ENCODE results near the gene PMM1.

- TF ChIP-seq CTCF (IDR thresholded peaks at IDR 0.05) (no peak), POLR2AphosphoS5 (IDR thresholded peaks at IDR 0.05; ENCODE audit: low read depth, low read length) (no peak; the same call in 1 of the 2 replicates), TCF7L2 (IDR thresholded peaks at IDR 0.05; ENCODE audit: low read depth, low read length) (no peak), SIN3A (IDR thresholded peaks at IDR 0.05; ENCODE audit: borderline replicate concordance, insufficient read depth, low read depth, low read length) (no peak)
- TF ChIP-seq, protein P1, sequence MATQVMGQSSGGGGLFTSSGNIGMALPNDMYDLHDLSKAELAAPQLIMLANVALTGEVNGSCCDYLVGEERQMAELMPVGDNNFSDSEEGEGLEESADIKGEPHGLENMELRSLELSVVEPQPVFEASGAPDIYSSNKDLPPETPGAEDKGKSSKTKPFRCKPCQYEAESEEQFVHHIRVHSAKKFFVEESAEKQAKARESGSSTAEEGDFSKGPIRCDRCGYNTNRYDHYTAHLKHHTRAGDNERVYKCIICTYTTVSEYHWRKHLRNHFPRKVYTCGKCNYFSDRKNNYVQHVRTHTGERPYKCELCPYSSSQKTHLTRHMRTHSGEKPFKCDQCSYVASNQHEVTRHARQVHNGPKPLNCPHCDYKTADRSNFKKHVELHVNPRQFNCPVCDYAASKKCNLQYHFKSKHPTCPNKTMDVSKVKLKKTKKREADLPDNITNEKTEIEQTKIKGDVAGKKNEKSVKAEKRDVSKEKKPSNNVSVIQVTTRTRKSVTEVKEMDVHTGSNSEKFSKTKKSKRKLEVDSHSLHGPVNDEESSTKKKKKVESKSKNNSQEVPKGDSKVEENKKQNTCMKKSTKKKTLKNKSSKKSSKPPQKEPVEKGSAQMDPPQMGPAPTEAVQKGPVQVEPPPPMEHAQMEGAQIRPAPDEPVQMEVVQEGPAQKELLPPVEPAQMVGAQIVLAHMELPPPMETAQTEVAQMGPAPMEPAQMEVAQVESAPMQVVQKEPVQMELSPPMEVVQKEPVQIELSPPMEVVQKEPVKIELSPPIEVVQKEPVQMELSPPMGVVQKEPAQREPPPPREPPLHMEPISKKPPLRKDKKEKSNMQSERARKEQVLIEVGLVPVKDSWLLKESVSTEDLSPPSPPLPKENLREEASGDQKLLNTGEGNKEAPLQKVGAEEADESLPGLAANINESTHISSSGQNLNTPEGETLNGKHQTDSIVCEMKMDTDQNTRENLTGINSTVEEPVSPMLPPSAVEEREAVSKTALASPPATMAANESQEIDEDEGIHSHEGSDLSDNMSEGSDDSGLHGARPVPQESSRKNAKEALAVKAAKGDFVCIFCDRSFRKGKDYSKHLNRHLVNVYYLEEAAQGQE (IDR thresholded peaks at IDR 0.05; ENCODE audit: insufficient read depth in 1 of 2, low read depth in 2 of 2, low read length in 1 of 2) = no peak
Observed at GRCh38 chr22:41528132-41528766, 61.4 kb downstream of the PMM1 start.
